Measurements from ENCODE around the gene PRAMEF20.
"Not testable (repeated sequence)": the region's sequence is repeated elsewhere in the genome, so short reads cannot be mapped to it uniquely, and the experiment has no call there.

Gene PRAMEF20

GRCh38 chr1:13430495-13430894 lies 20.2 kb downstream of the PRAMEF20 start:
- H4K8ac ChIP-seq (ENCODE audit: low read depth, low read length), result no peak overlapping the region
- H3K18ac ChIP-seq (ENCODE audit: low read length), result no peak overlapping the region
- no CpG with 5 or more reads among the region's 13 CpGs for WGBS, 2 donors (ENCODE audit: extremely low coverage in 2 of 2, insufficient read length in 2 of 2, insufficient replicate concordance in 1 of 2)
- H3K9me3 ChIP-seq (replicated peaks in 1 of 2; ENCODE audit: control insufficient read depth in 2 of 2, insufficient read depth in 1 of 2, low read depth in 1 of 2, low read length in 2 of 2), result peaks cover 0 to 14% of the 10 kb centered on the region in 2 donors
- H3K14ac ChIP-seq (ENCODE audit: low read length), result no peak overlapping the region
- H2BK5ac ChIP-seq (ENCODE audit: low read length), result no peak overlapping the region
- no peak overlapping the region for H2AK5ac ChIP-seq (ENCODE audit: low read depth, low read length)
- no peak overlapping the region for H4K91ac ChIP-seq (ENCODE audit: low read depth, low read length, poor library complexity)
- H2BK15ac ChIP-seq (ENCODE audit: low read length), result no peak overlapping the region
- H3K4me1 ChIP-seq (ENCODE audit: control insufficient read depth in 2 of 2, insufficient read depth in 1 of 2, low read depth in 1 of 2, low read length in 2 of 2), result no peaks in the 10 kb centered on the region
- peaks cover 0 to 1% (median 0%) of the 10 kb centered on the region in 3 experiments for H3K27me3 ChIP-seq (ENCODE audit: control insufficient read depth in 3 of 3, insufficient read depth in 3 of 3, low read depth in 1 of 3, low read length in 3 of 3)
- H3K4me2 ChIP-seq (ENCODE audit: insufficient read depth, low read length, poor library complexity, severe bottlenecking), result no peak overlapping the region
- no peak overlapping the region for H2BK12ac ChIP-seq (ENCODE audit: low read length)
- H2BK120ac ChIP-seq (ENCODE audit: low read depth, low read length), result no peak overlapping the region
- no peak overlapping the region for H3K9ac ChIP-seq (ENCODE audit: low read depth, low read length, poor library complexity)
- no peak for DNase-seq (ENCODE audit: low spot score)
- H3K4me3 ChIP-seq (ENCODE audit: low read length in 2 of 2), result peak overlapping the region in 1 of 2 donors; percentile 43
- no peaks in the 10 kb centered on the region for H3K79me1 ChIP-seq (ENCODE audit: low read depth, low read length)
- no peaks in the 10 kb centered on the region for H3K36me3 ChIP-seq (replicated peaks in 1 of 2; ENCODE audit: control insufficient read depth in 2 of 2, insufficient read depth in 2 of 2, low read length in 2 of 2)
- H3K23ac ChIP-seq (ENCODE audit: low read depth, low read length, poor library complexity), result peak overlapping the region; percentile 59
- no peak overlapping the region for H3K27ac ChIP-seq (replicated peaks; ENCODE audit: low read length)
- H3K4ac ChIP-seq (ENCODE audit: low read length), result no peak overlapping the region
- no peak overlapping the region for H2AFZ ChIP-seq (ENCODE audit: low read length)

- no peak for DNase-seq (ENCODE audit: low spot score)
- Histone ChIP-seq H4K91ac (ENCODE audit: low read depth, low read length, poor library complexity) (no peak overlapping the region), H3K4ac (ENCODE audit: low read length) (no peak overlapping the region), H3K23ac (ENCODE audit: low read depth, low read length, poor library complexity) (no peak overlapping the region), H3K14ac (ENCODE audit: low read length) (no peak overlapping the region), H3K18ac (ENCODE audit: low read length) (no peak overlapping the region), H3K9ac (ENCODE audit: low read depth, low read length, poor library complexity) (no peak overlapping the region), H3K4me1 (ENCODE audit: control insufficient read depth in 2 of 2, insufficient read depth in 1 of 2, low read depth in 1 of 2, low read length in 2 of 2) (no peaks in the 10 kb centered on the region), H4K8ac (ENCODE audit: low read depth, low read length) (no peak overlapping the region), H2BK5ac (ENCODE audit: low read length) (no peak overlapping the region), H3K27me3 (ENCODE audit: control insufficient read depth in 3 of 3, insufficient read depth in 3 of 3, low read depth in 1 of 3, low read length in 3 of 3) (peaks cover 0 to 3% (median 0%) of the 10 kb centered on the region in 3 experiments), H2AK5ac (ENCODE audit: low read depth, low read length) (no peak overlapping the region), H3K9me3 (replicated peaks in 1 of 2; ENCODE audit: control insufficient read depth in 2 of 2, insufficient read depth in 1 of 2, low read depth in 1 of 2, low read length in 2 of 2) (peaks cover 0 to 21% of the 10 kb centered on the region in 2 donors), H3K4me3 (ENCODE audit: low read length in 2 of 2) (no peak overlapping the region), H2BK15ac (ENCODE audit: low read length) (no peak overlapping the region), H2BK12ac (ENCODE audit: low read length) (no peak overlapping the region), H3K4me2 (ENCODE audit: insufficient read depth, low read length, poor library complexity, severe bottlenecking) (no peak overlapping the region), H2AFZ (ENCODE audit: low read length) (no peak overlapping the region), H3K79me1 (ENCODE audit: low read depth, low read length) (no peaks in the 10 kb centered on the region), H3K27ac (replicated peaks; ENCODE audit: low read length) (no peak overlapping the region), H2BK120ac (ENCODE audit: low read depth, low read length) (no peak overlapping the region), H3K36me3 (replicated peaks in 1 of 2; ENCODE audit: control insufficient read depth in 2 of 2, insufficient read depth in 2 of 2, low read length in 2 of 2) (no peaks in the 10 kb centered on the region)
- no CpG with 5 or more reads among the region's 3 CpGs for WGBS, 2 donors (ENCODE audit: extremely low coverage in 2 of 2, insufficient read length in 2 of 2, insufficient replicate concordance in 1 of 2)
These were observed 22.0 kb downstream of the PRAMEF20 start for GRCh38 chr1:13432251-13432650.

GRCh38 chr1:13433694-13434358 lies 23.6 kb downstream of the PRAMEF20 start:
- H2BK120ac ChIP-seq (ENCODE audit: low read depth, low read length); H3K14ac ChIP-seq (ENCODE audit: low read length); H3K9ac ChIP-seq (ENCODE audit: low read depth, low read length, poor library complexity); H4K8ac ChIP-seq (ENCODE audit: low read depth, low read length); H2BK15ac ChIP-seq (ENCODE audit: low read length); H3K79me1 ChIP-seq (ENCODE audit: low read depth, low read length); H3K4me2 ChIP-seq (ENCODE audit: insufficient read depth, low read length, poor library complexity, severe bottlenecking); H4K91ac ChIP-seq (ENCODE audit: low read depth, low read length, poor library complexity); H3K4ac ChIP-seq (ENCODE audit: low read length); DNase-seq (ENCODE audit: low spot score); H3K27ac ChIP-seq (replicated peaks; ENCODE audit: low read length); H2BK5ac ChIP-seq (ENCODE audit: low read length); H2BK12ac ChIP-seq (ENCODE audit: low read length); H3K4me3 ChIP-seq (ENCODE audit: low read length in 2 of 2); H3K4me1 ChIP-seq (ENCODE audit: control insufficient read depth in 2 of 2, insufficient read depth in 1 of 2, low read depth in 1 of 2, low read length in 2 of 2); H3K27me3 ChIP-seq (ENCODE audit: control insufficient read depth in 3 of 3, insufficient read depth in 3 of 3, low read depth in 1 of 3, low read length in 3 of 3); H3K18ac ChIP-seq (ENCODE audit: low read length); H3K23ac ChIP-seq (ENCODE audit: low read depth, low read length, poor library complexity); H2AFZ ChIP-seq (ENCODE audit: low read length); H2AK5ac ChIP-seq (ENCODE audit: low read depth, low read length); H3K36me3 ChIP-seq (replicated peaks in 1 of 2; ENCODE audit: control insufficient read depth in 2 of 2, insufficient read depth in 2 of 2, low read length in 2 of 2): not testable (repeated sequence)
- H3K9me3 ChIP-seq (replicated peaks in 1 of 2; ENCODE audit: control insufficient read depth in 2 of 2, insufficient read depth in 1 of 2, low read depth in 1 of 2, low read length in 2 of 2), result peaks cover 0 to 26% of the 10 kb centered on the region in 2 donors
- no CpG with 5 or more reads among the region's 32 CpGs for WGBS, 2 donors (ENCODE audit: extremely low coverage in 2 of 2, insufficient read length in 2 of 2, insufficient replicate concordance in 1 of 2)

- no peak overlapping the region for H2BK120ac ChIP-seq (ENCODE audit: low read depth, low read length)
- no peak overlapping the region for H3K9ac ChIP-seq (ENCODE audit: low read depth, low read length, poor library complexity)
- H3K23ac ChIP-seq (ENCODE audit: low read depth, low read length, poor library complexity), result no peak overlapping the region
- H3K4ac ChIP-seq (ENCODE audit: low read length), result no peak overlapping the region
- no peaks in the 10 kb centered on the region for H3K4me1 ChIP-seq (ENCODE audit: control insufficient read depth in 2 of 2, insufficient read depth in 1 of 2, low read depth in 1 of 2, low read length in 2 of 2)
- H2BK15ac ChIP-seq (ENCODE audit: low read length), result no peak overlapping the region
- DNase-seq (ENCODE audit: low spot score), result no peak
- H3K14ac ChIP-seq (ENCODE audit: low read length), result no peak overlapping the region
- H3K36me3 ChIP-seq (replicated peaks in 1 of 2; ENCODE audit: control insufficient read depth in 2 of 2, insufficient read depth in 2 of 2, low read length in 2 of 2), result no peaks in the 10 kb centered on the region
- no peak overlapping the region for H2AFZ ChIP-seq (ENCODE audit: low read length)
- H4K8ac ChIP-seq (ENCODE audit: low read depth, low read length), result no peak overlapping the region
- peaks cover 0 to 24% of the 10 kb centered on the region in 2 donors for H3K9me3 ChIP-seq (replicated peaks in 1 of 2; ENCODE audit: control insufficient read depth in 2 of 2, insufficient read depth in 1 of 2, low read depth in 1 of 2, low read length in 2 of 2)
- H3K27ac ChIP-seq (replicated peaks; ENCODE audit: low read length), result no peak overlapping the region
- no peak overlapping the region for H2AK5ac ChIP-seq (ENCODE audit: low read depth, low read length)
- H3K79me1 ChIP-seq (ENCODE audit: low read depth, low read length), result no peaks in the 10 kb centered on the region
- H3K18ac ChIP-seq (ENCODE audit: low read length), result no peak overlapping the region
- peaks cover 0 to 3% (median 0%) of the 10 kb centered on the region in 3 experiments for H3K27me3 ChIP-seq (ENCODE audit: control insufficient read depth in 3 of 3, insufficient read depth in 3 of 3, low read depth in 1 of 3, low read length in 3 of 3)
- no peak overlapping the region for H4K91ac ChIP-seq (ENCODE audit: low read depth, low read length, poor library complexity)
- no peak overlapping the region for H3K4me3 ChIP-seq (ENCODE audit: low read length in 2 of 2)
- H2BK5ac ChIP-seq (ENCODE audit: low read length), result no peak overlapping the region
- no peak overlapping the region for H2BK12ac ChIP-seq (ENCODE audit: low read length)
- no peak overlapping the region for H3K4me2 ChIP-seq (ENCODE audit: insufficient read depth, low read length, poor library complexity, severe bottlenecking)
- WGBS, 2 donors (ENCODE audit: extremely low coverage in 2 of 2, insufficient read length in 2 of 2, insufficient replicate concordance in 1 of 2), result no CpG with 5 or more reads among the region's 3 CpGs
These were observed 25.2 kb downstream of the PRAMEF20 start for GRCh38 chr1:13435458-13435857.
